HG02973 (cell line): ENCODE measurements around the gene MYCBPAP.

Experiments
- ATAC-seq: cut with Tn5 transposase; IDR thresholded peaks from one replicate; pipeline ENCODE4 v1.9.1; 2021; ENCODE audit warnings: moderate library complexity; ENCODE audit not compliant: unreplicated experiment

Gene MYCBPAP

DNA sequence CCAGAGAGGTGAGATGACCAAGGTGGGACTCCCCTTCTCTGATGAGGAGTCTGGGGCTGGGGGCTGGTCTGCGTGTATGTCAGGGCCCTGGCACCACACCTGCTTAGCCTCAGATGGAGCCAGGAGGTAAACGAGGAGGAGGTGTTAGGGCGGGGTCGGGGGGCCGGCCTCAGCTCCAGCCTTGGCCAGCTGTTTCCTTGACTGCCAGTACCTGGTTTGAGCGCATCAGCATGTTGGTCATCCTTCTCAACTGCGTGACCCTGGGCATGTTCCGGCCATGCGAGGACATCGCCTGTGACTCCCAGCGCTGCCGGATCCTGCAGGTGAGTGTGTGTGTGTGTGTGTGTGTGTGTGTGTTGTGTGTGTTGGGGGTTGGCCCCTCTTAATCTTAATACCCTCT, 60.4 kb downstream of the MYCBPAP start:
- no peak for ATAC-seq

GRCh38 chr17:50569592-50569991, 61.4 kb downstream of the MYCBPAP start:
- ATAC-seq, result no peak

GRCh38 chr17:50570032-50570431, 61.8 kb downstream of the MYCBPAP start:
- ATAC-seq, result no peak

GRCh38 chr17:50570528-50570927, 62.3 kb downstream of the MYCBPAP start:
- no peak for ATAC-seq

- no peak for ATAC-seq
Observed at GRCh38 chr17:50571681-50572080, 63.4 kb downstream of the MYCBPAP start.

DNA sequence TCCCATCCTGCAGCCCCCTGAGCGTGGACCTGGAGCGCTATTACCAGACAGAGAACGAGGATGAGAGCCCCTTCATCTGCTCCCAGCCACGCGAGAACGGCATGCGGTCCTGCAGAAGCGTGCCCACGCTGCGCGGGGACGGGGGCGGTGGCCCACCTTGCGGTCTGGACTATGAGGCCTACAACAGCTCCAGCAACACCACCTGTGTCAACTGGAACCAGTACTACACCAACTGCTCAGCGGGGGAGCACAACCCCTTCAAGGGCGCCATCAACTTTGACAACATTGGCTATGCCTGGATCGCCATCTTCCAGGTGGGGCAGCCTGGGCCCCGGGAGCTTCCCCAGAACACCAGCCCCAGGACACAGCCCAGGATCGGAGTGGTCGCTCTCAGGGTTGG, 64.3 kb downstream of the MYCBPAP start:
- no peak for ATAC-seq

DNA sequence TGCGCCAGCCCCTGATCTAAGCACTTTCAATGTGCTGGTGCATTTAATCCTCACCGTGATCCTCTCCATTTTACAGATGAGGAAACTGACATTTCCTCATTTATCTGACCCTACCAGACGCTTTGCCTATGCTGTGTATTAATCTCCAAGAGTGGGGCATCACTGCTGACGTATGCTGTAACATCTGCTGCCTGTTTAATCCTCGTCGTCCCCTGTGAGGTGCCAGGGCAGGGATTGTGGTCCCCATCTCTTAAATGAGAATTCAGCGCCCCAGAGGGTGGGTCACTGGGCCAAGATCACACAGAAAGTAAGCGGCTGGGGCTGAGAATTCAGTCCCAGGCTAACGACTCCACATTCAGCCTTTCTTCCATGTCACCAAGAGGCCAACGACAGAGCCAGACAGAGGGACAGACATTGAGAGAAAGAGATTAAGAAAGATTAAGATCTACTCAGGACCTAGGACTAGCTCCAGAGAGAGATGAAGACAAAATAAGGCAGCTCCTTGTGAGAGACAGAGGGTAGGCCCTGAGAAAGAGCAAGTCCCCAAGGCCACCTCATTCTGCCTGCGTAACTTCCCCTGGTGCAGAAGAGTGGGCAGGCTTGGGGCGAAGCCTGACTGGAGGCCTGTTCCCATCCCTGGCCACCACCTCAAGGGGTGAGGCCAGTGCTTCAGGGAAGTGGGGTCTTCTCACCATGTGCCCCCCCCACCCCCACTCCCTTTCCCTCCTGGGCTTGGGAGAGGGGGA, 65.8 kb downstream of the MYCBPAP start:
- ATAC-seq, result no peak

DNA sequence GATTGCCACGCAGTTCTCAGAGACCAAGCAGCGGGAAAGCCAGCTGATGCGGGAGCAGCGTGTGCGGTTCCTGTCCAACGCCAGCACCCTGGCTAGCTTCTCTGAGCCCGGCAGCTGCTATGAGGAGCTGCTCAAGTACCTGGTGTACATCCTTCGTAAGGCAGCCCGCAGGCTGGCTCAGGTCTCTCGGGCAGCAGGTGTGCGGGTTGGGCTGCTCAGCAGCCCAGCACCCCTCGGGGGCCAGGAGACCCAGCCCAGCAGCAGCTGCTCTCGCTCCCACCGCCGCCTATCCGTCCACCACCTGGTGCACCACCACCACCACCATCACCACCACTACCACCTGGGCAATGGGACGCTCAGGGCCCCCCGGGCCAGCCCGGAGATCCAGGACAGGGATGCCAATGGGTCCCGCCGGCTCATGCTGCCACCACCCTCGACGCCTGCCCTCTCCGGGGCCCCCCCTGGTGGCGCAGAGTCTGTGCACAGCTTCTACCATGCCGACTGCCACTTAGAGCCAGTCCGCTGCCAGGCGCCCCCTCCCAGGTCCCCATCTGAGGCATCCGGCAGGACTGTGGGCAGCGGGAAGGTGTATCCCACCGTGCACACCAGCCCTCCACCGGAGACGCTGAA, 67.5 kb downstream of the MYCBPAP start:
- no peak for ATAC-seq

GRCh38 chr17:50576864-50577263, 68.6 kb downstream of the MYCBPAP start:
- ATAC-seq, result no peak

DNA sequence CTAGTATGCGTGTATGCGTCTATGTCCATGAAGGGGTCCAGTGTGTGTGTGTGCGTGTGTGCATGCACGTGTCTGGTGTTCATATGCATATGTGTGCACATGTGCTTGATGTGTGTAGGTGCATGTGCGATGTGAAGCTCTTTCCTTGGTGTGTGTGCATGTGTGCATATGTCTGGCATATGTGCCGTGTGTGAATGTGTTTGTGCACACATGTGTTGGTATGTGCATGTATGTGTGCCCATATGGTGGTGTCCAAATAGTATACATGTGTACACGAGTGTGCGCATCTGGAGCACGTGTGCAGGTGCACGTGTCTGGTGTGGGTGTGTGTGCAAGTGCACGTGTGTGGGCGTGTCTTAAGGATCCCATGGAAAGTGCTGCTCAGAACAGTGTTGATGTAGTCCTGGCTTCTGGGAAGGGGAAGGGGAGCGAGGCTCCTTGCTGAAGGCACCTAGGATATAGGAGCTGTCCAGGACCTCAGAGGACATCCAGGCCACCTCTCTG, 69.3 kb downstream of the MYCBPAP start:
- no peak for ATAC-seq

GRCh38 chr17:50578173-50578572, 69.9 kb downstream of the MYCBPAP start:
- no peak for ATAC-seq

- no peak for ATAC-seq
Observed at GRCh38 chr17:50579399-50579798, 71.2 kb downstream of the MYCBPAP start.

DNA sequence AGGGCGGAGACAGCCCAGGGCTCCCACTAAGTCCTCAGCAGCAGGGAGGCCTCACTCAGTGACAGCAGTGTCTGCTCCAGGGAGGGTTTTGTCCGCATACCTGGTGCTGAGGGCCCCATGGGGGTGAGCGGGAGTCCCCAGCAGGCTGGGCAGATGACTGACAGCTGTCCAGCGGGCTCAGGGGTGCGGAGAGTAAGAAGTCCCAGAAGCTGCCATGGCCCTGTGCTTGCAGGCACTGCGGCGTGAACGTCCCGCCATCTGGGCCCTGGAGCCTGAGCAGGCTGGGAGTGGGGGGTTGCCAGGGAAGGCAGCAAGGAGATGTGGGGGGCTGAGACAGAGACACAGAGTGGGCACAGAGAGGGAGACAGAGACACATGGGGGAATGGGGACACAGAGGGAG, 72.4 kb downstream of the MYCBPAP start:
- no peak for ATAC-seq
